K562 (cell line): ENCODE results near the gene KCNK4. TPM values are rescaled to one million over a fixed set of nuclear protein-coding genes. Genes with fewer than 3 reads are reported as not detected.

ENCODE experiments used
- BRD9 ChIP-seq: fragments of 450-650 bp; IDR thresholded peaks from 2 replicates; pipeline ENCODE4 v1.6.1; 2018; ENCODE audit warnings: low read depth; ENCODE audit not compliant: partially characterized antibody
- CREM ChIP-seq: IDR thresholded peaks from 2 replicates; pipeline ENCODE4 v1.6.1; 2014; ENCODE audit warnings: antibody characterized with exemption, low read depth
- CUX1 ChIP-seq: fragments of 200-800 bp; sonication (Bioruptor generic); IDR thresholded peaks from 2 replicates; pipeline ENCODE4 v1.6.1; 2016; ENCODE audit warnings: missing genetic modification characterization, missing compliant biosample characterization
- DIDO1 ChIP-seq: fragments of 450-650 bp; IDR thresholded peaks from 2 replicates; pipeline ENCODE4 v1.6.1; 2016; ENCODE audit warnings: low read depth, missing biosample characterization, missing genetic modification characterization
- FOXJ3 ChIP-seq: sonication (generic); formaldehyde crosslinking; IDR thresholded peaks from 2 replicates; pipeline ENCODE4 v1.4.0; 2020; ENCODE audit warnings: mild to moderate bottlenecking, missing genetic modification reagents
- LARP7 ChIP-seq: fragments of 450-650 bp; IDR thresholded peaks from 2 replicates; pipeline ENCODE4 v1.6.1; 2016
- NCOA2 ChIP-seq, 2 experiments: fragments of 450-650 bp; IDR thresholded peaks; 2 replicates each; pipeline ENCODE4 v1.6.1; 2018; ENCODE audit warnings: mild to moderate bottlenecking in 2 of 2, moderate library complexity in 1 of 2; ENCODE audit not compliant: partially characterized antibody in 2 of 2
- NFYB ChIP-seq: IDR thresholded peaks from 2 replicates; pipeline ENCODE4 v1.6.1; 2011; ENCODE audit warnings: mild to moderate bottlenecking, moderate library complexity; ENCODE audit not compliant: insufficient read length; ENCODE audit errors: extremely low read depth
- PTRF ChIP-seq: fragments of 450-650 bp; IDR thresholded peaks from 2 replicates; pipeline ENCODE4 v1.6.1; 2016; ENCODE audit warnings: mild to moderate bottlenecking, missing genetic modification characterization, missing compliant biosample characterization
- SMARCC2 ChIP-seq: fragments of 450-650 bp; IDR thresholded peaks from 2 replicates; pipeline ENCODE4 v1.6.1; 2017; ENCODE audit warnings: antibody characterized with exemption, moderate library complexity, mild to moderate bottlenecking, low read depth
- SRF ChIP-seq, 2 experiments: fragments of 250-450, 450-650 bp in 1 of 2; sonication (Bioruptor Pico) in 1 of 2; sonication (generic) in 1 of 2; formaldehyde crosslinking; IDR thresholded peaks; 2 replicates each; pipeline versions ENCODE4 v1.5.0 to v1.5.1; 2020 to 2022; ENCODE audit warnings: mild to moderate bottlenecking in 1 of 2, missing genetic modification reagents in 1 of 2
- SUPT5H ChIP-seq: fragments of 450-650 bp; IDR thresholded peaks from 2 replicates; pipeline ENCODE4 v1.6.1; 2016
- THRAP3 ChIP-seq: fragments of 450-650 bp; IDR thresholded peaks from 2 replicates; pipeline ENCODE4 v1.6.1; 2016; ENCODE audit warnings: mild to moderate bottlenecking, inconsistent platforms, borderline replicate concordance
- ZBTB17 ChIP-seq: fragments of 450-650 bp; formaldehyde crosslinking; IDR thresholded peaks from 2 replicates; pipeline ENCODE4 v1.4.0; 2020; ENCODE audit warnings: mild to moderate bottlenecking
- ZNF174 ChIP-seq: fragments of 250-450 bp; sonication (Bioruptor Pico); IDR thresholded peaks from 2 replicates; pipeline ENCODE4 v1.4.0; 2020; ENCODE audit warnings: mild to moderate bottlenecking
- ZNF507 ChIP-seq: conservative IDR thresholded peaks from 2 replicates; pipeline ENCODE4 v1.6.1; 2017; ENCODE audit warnings: missing genetic modification characterization, missing compliant biosample characterization
- polyA plus RNA-seq, 8 experiments: library from polyadenylated mRNA; depleted of rRNA in 4 of 8; stranded (reverse) in 5 of 8; unstranded in 3 of 8; fragments of >200 nt; fragmentation: Nextera tagmentation in 2 of 8; fragmentation: Illumina TruSeq in 1 of 8; extraction: Ambion mirVana in 2 of 8; extraction: Trizol in 1 of 8; gene quantifications; 2 replicates each; pipeline versions ENCODE4 v1.2.1 to v1.2.3, GENCODE V29; 2011 to 2014; ENCODE audit warnings: inconsistent platforms in 1 of 8, missing spikeins in 1 of 8
- total RNA-seq, 7 experiments: library from RNA; depleted of rRNA in 6 of 7; stranded (reverse); fragments of >200 nt in 6 of 7; fragmentation: Illumina TruSeq in 2 of 7; extraction: Trizol in 2 of 7; gene quantifications; 2 replicates each; pipeline versions ENCODE4 v1.2.1 to v1.2.3, GENCODE V29; 2011 to 2021; ENCODE audit warnings: low replicate concordance in 1 of 7
- TF ChIP-seq, protein P1 (sequence below): sonication (generic); formaldehyde crosslinking; IDR thresholded peaks from 2 replicates; pipeline ENCODE4 v1.8.1; 2023; ENCODE audit warnings: mild to moderate bottlenecking, missing genetic modification reagents
- TF ChIP-seq, protein P2 (sequence below): fragments of 450-650 bp; IDR thresholded peaks from 2 replicates; pipeline ENCODE4 v1.6.1; 2018; ENCODE audit warnings: mild to moderate bottlenecking, low read depth; ENCODE audit not compliant: partially characterized antibody
- TF ChIP-seq, protein P3 (sequence below): fragments of 250-450 bp; sonication (Bioruptor Pico); IDR thresholded peaks from 2 replicates; pipeline ENCODE4 v1.8.0; 2022; ENCODE audit warnings: inconsistent platforms, mild to moderate bottlenecking, moderate library complexity, borderline replicate concordance

KCNK4 gene
- total and polyA plus RNA-seq, 9 of the 15 experiments (the other 6 are each of a cell fraction or from before 2014, with no cell fraction given), result not detected

DNA sequence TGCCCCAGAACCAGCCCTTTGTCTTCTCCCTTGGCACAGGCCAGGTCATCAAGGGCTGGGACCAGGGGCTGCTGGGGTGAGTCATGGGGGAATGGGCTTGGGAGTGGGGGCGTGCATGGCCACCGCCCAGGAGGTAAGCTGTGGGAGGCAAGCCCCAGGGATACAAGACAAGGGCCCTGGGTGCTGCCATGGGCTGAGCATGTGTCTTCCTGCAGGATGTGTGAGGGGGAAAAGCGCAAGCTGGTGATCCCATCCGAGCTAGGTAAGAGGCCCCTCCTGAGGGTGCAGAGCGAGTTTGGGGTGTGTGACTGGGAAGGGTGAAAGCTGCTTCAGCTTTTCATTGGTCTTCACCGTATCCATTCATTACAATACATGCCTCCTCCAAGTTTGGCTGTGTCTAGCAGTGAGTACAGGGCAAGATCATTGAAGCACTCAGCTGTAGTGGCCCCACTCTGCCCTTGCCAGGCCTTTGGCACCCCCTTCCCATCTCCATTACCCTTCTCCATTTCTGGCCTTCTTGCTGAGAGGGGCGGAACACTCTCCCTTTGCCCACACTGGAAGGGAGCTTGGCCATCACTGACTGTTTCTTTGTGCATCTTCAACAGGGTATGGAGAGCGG is 47.8 kb upstream of the KCNK4 start (continued):
- TF ChIP-seq, protein P1, sequence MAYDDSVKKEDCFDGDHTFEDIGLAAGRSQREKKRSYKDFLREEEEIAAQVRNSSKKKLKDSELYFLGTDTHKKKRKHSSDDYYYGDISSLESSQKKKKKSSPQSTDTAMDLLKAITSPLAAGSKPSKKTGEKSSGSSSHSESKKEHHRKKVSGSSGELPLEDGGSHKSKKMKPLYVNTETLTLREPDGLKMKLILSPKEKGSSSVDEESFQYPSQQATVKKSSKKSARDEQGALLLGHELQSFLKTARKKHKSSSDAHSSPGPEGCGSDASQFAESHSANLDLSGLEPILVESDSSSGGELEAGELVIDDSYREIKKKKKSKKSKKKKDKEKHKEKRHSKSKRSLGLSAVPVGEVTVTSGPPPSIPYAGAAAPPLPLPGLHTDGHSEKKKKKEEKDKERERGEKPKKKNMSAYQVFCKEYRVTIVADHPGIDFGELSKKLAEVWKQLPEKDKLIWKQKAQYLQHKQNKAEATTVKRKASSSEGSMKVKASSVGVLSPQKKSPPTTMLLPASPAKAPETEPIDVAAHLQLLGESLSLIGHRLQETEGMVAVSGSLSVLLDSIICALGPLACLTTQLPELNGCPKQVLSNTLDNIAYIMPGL (CRISPR knock-in tag), result no peak
- TF ChIP-seq NFYB (no peak), DIDO1 (tag) (no peak), FOXJ3 (CRISPR knock-in tag) (no peak), ZNF507 (no peak), NCOA2 (IDR thresholded peaks at IDR 0.05; ENCODE audit: partially characterized antibody in 2 of 2) (no peak), SUPT5H (peak; percentile 51), CUX1 (CRISPR knock-in tag) (no peak), ZBTB17 (no peak), BRD9 (no peak), SMARCC2 (no peak), LARP7 (no peak), SRF (CRISPR knock-in tag; IDR thresholded peaks at IDR 0.05) (no peak), PTRF (tag) (no peak), ZNF174 (CRISPR knock-in tag) (no peak), THRAP3 (no peak), CREM (no peak)
- TF ChIP-seq, protein P2, sequence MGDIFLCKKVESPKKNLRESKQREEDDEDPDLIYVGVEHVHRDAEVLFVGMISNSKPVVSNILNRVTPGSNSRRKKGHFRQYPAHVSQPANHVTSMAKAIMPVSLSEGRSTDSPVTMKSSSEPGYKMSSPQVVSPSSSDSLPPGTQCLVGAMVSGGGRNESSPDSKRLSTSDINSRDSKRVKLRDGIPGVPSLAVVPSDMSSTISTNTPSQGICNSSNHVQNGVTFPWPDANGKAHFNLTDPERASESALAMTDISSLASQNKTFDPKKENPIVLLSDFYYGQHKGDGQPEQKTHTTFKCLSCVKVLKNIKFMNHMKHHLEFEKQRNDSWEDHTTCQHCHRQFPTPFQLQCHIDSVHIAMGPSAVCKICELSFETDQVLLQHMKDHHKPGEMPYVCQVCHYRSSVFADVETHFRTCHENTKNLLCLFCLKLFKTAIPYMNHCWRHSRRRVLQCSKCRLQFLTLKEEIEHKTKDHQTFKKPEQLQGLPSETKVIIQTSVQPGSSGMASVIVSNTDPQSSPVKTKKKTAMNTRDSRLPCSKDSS, result no peak
- TF ChIP-seq, protein P3, sequence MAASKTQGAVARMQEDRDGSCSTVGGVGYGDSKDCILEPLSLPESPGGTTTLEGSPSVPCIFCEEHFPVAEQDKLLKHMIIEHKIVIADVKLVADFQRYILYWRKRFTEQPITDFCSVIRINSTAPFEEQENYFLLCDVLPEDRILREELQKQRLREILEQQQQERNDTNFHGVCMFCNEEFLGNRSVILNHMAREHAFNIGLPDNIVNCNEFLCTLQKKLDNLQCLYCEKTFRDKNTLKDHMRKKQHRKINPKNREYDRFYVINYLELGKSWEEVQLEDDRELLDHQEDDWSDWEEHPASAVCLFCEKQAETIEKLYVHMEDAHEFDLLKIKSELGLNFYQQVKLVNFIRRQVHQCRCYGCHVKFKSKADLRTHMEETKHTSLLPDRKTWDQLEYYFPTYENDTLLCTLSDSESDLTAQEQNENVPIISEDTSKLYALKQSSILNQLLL (CRISPR knock-in tag), result no peak
